Mucosa of descending colon (tissue), 3 donors: ENCODE measurements around the gene NBDY. TPM values are rescaled to one million over a fixed set of nuclear protein-coding genes. Genes with fewer than 3 reads are reported as not detected.
A peak's percentile ranks its signal among the peaks of the same experiment; 100 is the strongest.

Source experiments
- ATAC-seq: fragments of 200-7000 bp; cut with Tn5 transposase; one replicate; pipeline ENCODE4 v1.9.1; 2020; ENCODE audit warnings: mild to moderate bottlenecking, moderate library complexity
- DNase-seq, 3 donors: peaks; one replicate each; pipeline ENCODE4 v3.0.0-alpha.2; 2020
- H3K36me3 ChIP-seq: fragments of 200-600 bp; one replicate; pipeline ENCODE4 v1.8.0; 2021; ENCODE audit warnings: low read depth, mild to moderate bottlenecking
- H3K4me1 ChIP-seq: fragments of 200-600 bp; one replicate; pipeline ENCODE4 v1.8.0; 2021; ENCODE audit warnings: low read depth, mild to moderate bottlenecking
- H3K4me3 ChIP-seq: fragments of 200-600 bp; one replicate; pipeline ENCODE4 v1.8.0; 2021; ENCODE audit warnings: mild to moderate bottlenecking
- H3K9me3 ChIP-seq: fragments of 200-600 bp; one replicate; pipeline ENCODE4 v1.8.0; 2021; ENCODE audit warnings: mild to moderate bottlenecking
- CTCF ChIP-seq: fragments of 200-600 bp; IDR thresholded peaks from one replicate; pipeline ENCODE4 v1.8.0; 2022; ENCODE audit warnings: antibody characterized with exemption, mild to moderate bottlenecking
- intact Hi-C, 2 donors: fragments of 100-400 bp; cut with DNase I in 1 of 2; cut with micrococcal nuclease in 1 of 2; formaldehyde crosslinking; loops; one replicate each; pipeline versions ENCODE4 v1.11.0 to v1.11.1; 2022; cut with DNase I, micrococcal nuclease
- total RNA-seq, 3 donors: library from RNA; stranded (reverse); fragmentation: NEBNext Ultra II Directional in 2 of 3; extraction: Animal tissue kit (Norgen Biotek cat#: 25700) in 2 of 3; gene quantifications; one replicate each; pipeline versions ENCODE4 v1.2.1 to v1.2.4, GENCODE V29; 2021 to 2023
- donor health status: DM: no; HTN: no; CAD: no; lungs with moderate emphysema.
- donor health status: DM: no; HTN: no; CAD: no.
- donor health status: DM: no; HTN: yes; CAD: no.

NBDY gene
- total RNA-seq, 3 donors from 2014 or later = 14.9 to 22.2 (median 20.0) TPM

- DNase-seq (peak in 2 of 3 donors; percentile 23 to 29), ATAC-seq (peak; percentile 26)
- TF ChIP-seq CTCF = no peak
- intact Hi-C loops = no loop called here
- no peaks in the 10 kb centered on the region for H3K4me1 ChIP-seq
- no peaks in the 10 kb centered on the region for H3K9me3 ChIP-seq
- H3K4me3 ChIP-seq = no peak overlapping the region
- no peaks in the 10 kb centered on the region for H3K36me3 ChIP-seq
Observed at GRCh38 chrX:56728752-56729151, 291 bp upstream of the NBDY start.

GRCh38 chrX:56733459-56734046, 4.5 kb downstream of the NBDY start:
- ATAC-seq (peak; percentile 73), DNase-seq (peak in 1 of 3 donors; percentile 87)
- Histone ChIP-seq H3K36me3 (no peaks in the 10 kb centered on the region), H3K4me1 (no peaks in the 10 kb centered on the region), H3K4me3 (no peak overlapping the region), H3K9me3 (no peaks in the 10 kb centered on the region)
- peak; percentile 20 for TF ChIP-seq CTCF
- intact Hi-C loops = no loop called here

- Histone ChIP-seq H3K4me3 (no peak overlapping the region), H3K9me3 (no peaks in the 10 kb centered on the region), H3K4me1 (no peaks in the 10 kb centered on the region), H3K36me3 (no peaks in the 10 kb centered on the region)
- DNase-seq (no peak), ATAC-seq (no peak)
- intact Hi-C loops = no loop called here
- TF ChIP-seq CTCF = no peak
Observed at GRCh38 chrX:56736219-56736618, 7.2 kb downstream of the NBDY start.

GRCh38 chrX:56738670-56739069, 9.6 kb downstream of the NBDY start:
- no peaks in the 10 kb centered on the region for H3K9me3 ChIP-seq
- intact Hi-C loops = no loop called here
- H3K36me3 ChIP-seq = no peaks in the 10 kb centered on the region
- TF ChIP-seq CTCF = no peak
- no peak for DNase-seq
- H3K4me3 ChIP-seq = no peak overlapping the region
- peak; percentile 20 for ATAC-seq
- no peaks in the 10 kb centered on the region for H3K4me1 ChIP-seq

- no peak for TF ChIP-seq CTCF
- no peak for DNase-seq
- intact Hi-C loops = no loop called here
- no peak for ATAC-seq
- H3K4me1 ChIP-seq = no peaks in the 10 kb centered on the region
- H3K4me3 ChIP-seq = no peak overlapping the region
- H3K9me3 ChIP-seq = no peaks in the 10 kb centered on the region
- no peaks in the 10 kb centered on the region for H3K36me3 ChIP-seq
Observed at GRCh38 chrX:56744996-56745395, 16.0 kb downstream of the NBDY start.

GRCh38 chrX:56746996-56747395, 18.0 kb downstream of the NBDY start:
- Histone ChIP-seq H3K36me3 (no peaks in the 10 kb centered on the region), H3K4me1 (no peaks in the 10 kb centered on the region), H3K9me3 (no peaks in the 10 kb centered on the region), H3K4me3 (no peak overlapping the region)
- no peak for TF ChIP-seq CTCF
- ATAC-seq = no peak
- intact Hi-C loops = no loop called here
- DNase-seq = no peak
